ENCODE results near the gene CLDN3. TPM values are rescaled to one million over a fixed set of nuclear protein-coding genes. Genes with fewer than 3 reads are reported as not detected.
"Not testable (repeated sequence)": the region's sequence is repeated elsewhere in the genome, so short reads cannot be mapped to it uniquely, and the experiment has no call there.

CLDN3 gene
- total RNA-seq, 5 donors from 2014 or later (not counting 1 experiment from before 2014, with no cell fraction given): 0.26 to 0.50 TPM; not detected in 3

DNA sequence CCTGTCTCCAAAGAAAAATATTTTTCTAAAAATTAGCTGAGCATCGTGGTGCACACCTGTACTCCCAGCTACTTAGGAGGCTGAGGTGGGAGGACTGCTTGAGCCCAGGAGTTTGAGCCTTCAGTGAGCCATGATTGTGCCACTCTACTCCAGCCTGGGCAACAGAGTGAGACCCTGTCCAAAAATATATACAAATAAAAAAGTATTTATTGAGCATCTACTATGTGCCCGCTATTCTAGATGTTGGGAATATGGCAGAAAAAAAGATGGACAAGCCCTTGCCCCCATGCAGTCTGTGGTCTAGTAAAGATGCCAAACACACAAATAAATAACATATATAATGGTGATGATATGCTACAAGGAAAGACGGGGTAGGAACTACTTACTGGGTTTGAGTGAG is 46.3 kb downstream of the CLDN3 start:
- H3K36me3 ChIP-seq (ENCODE audit: control insufficient read depth in 2 of 2, extremely low read depth in 1 of 2, insufficient read depth in 1 of 2, low read length in 1 of 2): no peaks in the 10 kb centered on the region
- CTCF ChIA-PET: interaction anchor here (0.7 kb wide), 3 partner anchors 8 to 60 kb away, joined by 3 to 6 read pairs (median 5); partner anchors contain the start of gene CLDN3 (in 1 of the 2)
- Mint-ChIP-seq H3K27me3 (peaks cover 13 to 14% of the 10 kb centered on the region in 2 donors), H3K4me1 (peaks cover 3 to 9% (median 7%) of the 10 kb centered on the region in 3 donors), H3K9me3 (no peaks in the 10 kb centered on the region), H3K36me3 (no peaks in the 10 kb centered on the region), H3K27ac (no peak overlapping the region), H3K4me3 (no peak overlapping the region)
- H3K4me3 ChIP-seq (ENCODE audit: control insufficient read depth in 1 of 2, extremely low read depth in 1 of 2, low read length in 1 of 2): no peak overlapping the region
- no CpG with 5 or more reads among the region's 3 CpGs for WGBS (ENCODE audit: insufficient coverage)
- H3K4me1 ChIP-seq (ENCODE audit: control insufficient read depth in 1 of 2, extremely low read depth in 1 of 2, insufficient read depth in 2 of 2, low read length in 2 of 2): peaks cover 0 to 16% of the 10 kb centered on the region in 2 experiments
- H3K27ac ChIP-seq (ENCODE audit: low read length): no peak overlapping the region
- ATAC-seq (replicated peaks in 1 of 4) (no peak), DNase-seq (no peak)
- no peaks in the 10 kb centered on the region for H3K9me3 ChIP-seq
- H3K27me3 ChIP-seq (replicated peaks in 1 of 2; ENCODE audit: control insufficient read depth in 2 of 2, extremely low read depth in 1 of 2, insufficient read depth in 2 of 2, low read length in 1 of 2): peaks cover 5 to 38% of the 10 kb centered on the region in 2 experiments
- POLR2A ChIA-PET: no interaction called here

DNA sequence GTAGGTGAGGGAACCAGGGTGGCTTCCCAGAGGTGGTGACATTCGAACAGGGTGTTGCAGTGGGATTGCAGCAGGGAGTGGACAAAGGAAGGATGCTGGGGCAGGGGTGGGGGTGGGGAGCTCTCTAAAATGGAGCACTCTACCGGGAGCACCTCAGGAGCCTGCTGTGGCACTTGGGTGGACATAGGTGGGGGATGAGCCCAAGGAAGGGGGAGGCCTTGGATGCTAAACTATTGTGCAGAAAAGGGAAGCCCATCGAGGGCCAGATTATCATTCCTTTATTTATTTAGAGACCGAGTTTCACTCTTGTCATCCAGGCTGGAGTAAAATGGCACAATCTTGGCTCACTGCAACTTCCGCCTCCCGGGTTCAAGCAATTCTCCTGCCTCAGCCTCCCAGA is 47.3 kb downstream of the CLDN3 start:
- Mint-ChIP-seq H3K9me3 (no peaks in the 10 kb centered on the region), H3K27ac (no peak overlapping the region), H3K4me3 (no peak overlapping the region), H3K27me3 (peaks cover 5 to 6% of the 10 kb centered on the region in 2 donors), H3K36me3 (no peaks in the 10 kb centered on the region), H3K4me1 (peaks cover 11 to 15% (median 14%) of the 10 kb centered on the region in 3 donors)
- no peaks in the 10 kb centered on the region for H3K36me3 ChIP-seq (ENCODE audit: control insufficient read depth in 2 of 2, extremely low read depth in 1 of 2, insufficient read depth in 1 of 2, low read length in 1 of 2)
- ChIA-PET CTCF (interaction anchor here in 1 of 2 donors (0.7 kb wide), 1 partner anchor 310 kb away, joined by 5 read pairs; no protein-coding TSS in a partner anchor), POLR2A (no interaction called here)
- H3K9me3 ChIP-seq: no peaks in the 10 kb centered on the region
- 53% methylated on average over 2 of the region's 6 CpGs for WGBS (ENCODE audit: insufficient coverage)
- H3K27me3 ChIP-seq (replicated peaks in 1 of 2; ENCODE audit: control insufficient read depth in 2 of 2, extremely low read depth in 1 of 2, insufficient read depth in 2 of 2, low read length in 1 of 2): peaks cover 5 to 40% of the 10 kb centered on the region in 2 experiments
- no peak for ATAC-seq (replicated peaks in 1 of 4)
- no peak overlapping the region for H3K4me3 ChIP-seq (ENCODE audit: control insufficient read depth in 1 of 2, extremely low read depth in 1 of 2, low read length in 1 of 2)
- no peak overlapping the region for H3K27ac ChIP-seq (ENCODE audit: low read length)
- DNase-seq: no peak
- peaks cover 9 to 27% of the 10 kb centered on the region in 2 experiments for H3K4me1 ChIP-seq (ENCODE audit: control insufficient read depth in 1 of 2, extremely low read depth in 1 of 2, insufficient read depth in 2 of 2, low read length in 2 of 2)

DNA sequence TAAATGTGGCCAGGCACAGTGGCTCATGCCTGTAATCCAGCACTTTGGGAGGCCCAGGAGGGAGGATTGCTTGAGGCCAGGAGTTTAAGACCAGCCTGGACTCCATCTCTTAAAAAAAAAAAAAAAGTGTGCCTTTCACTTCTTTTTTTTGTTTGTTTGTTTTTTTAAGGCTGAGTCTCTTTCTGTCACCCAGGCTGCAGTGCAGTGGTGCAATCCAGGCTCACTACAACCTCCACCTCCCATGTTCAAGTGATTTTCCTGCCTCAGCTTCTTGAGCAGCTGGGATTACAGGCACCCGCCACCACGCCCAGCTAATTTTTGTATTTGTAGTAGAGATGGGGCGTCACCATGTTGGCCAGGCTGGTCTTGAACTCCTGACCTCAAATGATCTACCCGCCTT is 47.9 kb downstream of the CLDN3 start:
- Histone ChIP-seq H3K27me3 (replicated peaks in 1 of 2; ENCODE audit: control insufficient read depth in 2 of 2, extremely low read depth in 1 of 2, insufficient read depth in 2 of 2, low read length in 1 of 2) (peaks cover 5 to 39% of the 10 kb centered on the region in 2 experiments), H3K4me1 (ENCODE audit: control insufficient read depth in 1 of 2, extremely low read depth in 1 of 2, insufficient read depth in 2 of 2, low read length in 2 of 2) (peaks cover 14 to 33% of the 10 kb centered on the region in 2 experiments)
- H3K4me3 ChIP-seq (ENCODE audit: control insufficient read depth in 1 of 2, extremely low read depth in 1 of 2, low read length in 1 of 2); H3K9me3 Mint-ChIP-seq; ATAC-seq (replicated peaks in 1 of 4); H3K36me3 Mint-ChIP-seq; H3K27ac Mint-ChIP-seq; POLR2A ChIA-PET; H3K27ac ChIP-seq (ENCODE audit: low read length); DNase-seq; H3K4me3 Mint-ChIP-seq; H3K36me3 ChIP-seq (ENCODE audit: control insufficient read depth in 2 of 2, extremely low read depth in 1 of 2, insufficient read depth in 1 of 2, low read length in 1 of 2); H3K9me3 ChIP-seq; H3K27me3 Mint-ChIP-seq: not testable (repeated sequence)
- 83% methylated on average over 2 of the region's 4 CpGs for WGBS (ENCODE audit: insufficient coverage)
- H3K4me1 Mint-ChIP-seq: peaks cover 17 to 20% (median 19%) of the 10 kb centered on the region in 3 donors
- CTCF ChIA-PET: interaction anchor here in 1 of 2 donors (0.5 kb wide), 1 partner anchor 81 kb away, joined by 3 read pairs; no protein-coding TSS in a partner anchor

DNA sequence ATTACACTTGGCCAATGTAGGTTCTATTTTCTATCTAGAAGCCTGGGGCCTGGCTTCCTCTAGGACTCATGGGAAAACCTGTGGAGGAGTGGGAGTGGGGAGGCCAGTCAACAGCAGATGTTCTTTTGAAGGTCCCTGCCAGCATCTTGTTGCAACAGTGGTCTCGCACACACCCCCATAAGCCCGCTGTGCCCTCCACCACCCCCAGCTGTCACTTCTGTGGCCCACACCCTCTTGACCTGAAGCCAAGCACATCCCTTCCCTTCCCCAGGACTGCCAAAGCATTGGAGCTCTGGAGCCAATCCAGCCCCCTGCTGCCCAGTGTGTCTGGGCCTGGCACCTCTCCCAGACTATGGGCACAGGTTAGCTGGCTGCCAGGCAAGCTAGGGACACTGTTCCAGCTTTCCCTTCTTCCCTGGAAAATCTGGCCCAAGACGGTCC is 48.7 kb downstream of the CLDN3 start:
- CTCF ChIA-PET: interaction anchor here (0.5 to 0.7 kb wide), 2 partner anchors 81 to 136 kb away, joined by 3 to 9 read pairs; no protein-coding TSS in a partner anchor
- Mint-ChIP-seq H3K9me3 (no peaks in the 10 kb centered on the region), H3K27ac (peak overlapping the region in 1 of 2 donors; percentile 3), H3K4me1 (peaks cover 22 to 25% (median 24%) of the 10 kb centered on the region in 3 donors), H3K27me3 (peaks cover 4 to 5% of the 10 kb centered on the region in 2 donors), H3K36me3 (no peaks in the 10 kb centered on the region), H3K4me3 (peak overlapping the region in 2 of 3 donors; percentile 51 to 87)
- no peak overlapping the region for H3K27ac ChIP-seq (ENCODE audit: low read length)
- DNase-seq (no peak), ATAC-seq (replicated peaks in 1 of 4) (no peak)
- no peaks in the 10 kb centered on the region for H3K36me3 ChIP-seq (ENCODE audit: control insufficient read depth in 2 of 2, extremely low read depth in 1 of 2, insufficient read depth in 1 of 2, low read length in 1 of 2)
- peaks cover 14 to 40% of the 10 kb centered on the region in 2 experiments for H3K4me1 ChIP-seq (ENCODE audit: control insufficient read depth in 1 of 2, extremely low read depth in 1 of 2, insufficient read depth in 2 of 2, low read length in 2 of 2)
- H3K4me3 ChIP-seq (ENCODE audit: control insufficient read depth in 1 of 2, extremely low read depth in 1 of 2, low read length in 1 of 2): no peak overlapping the region
- no peaks in the 10 kb centered on the region for H3K9me3 ChIP-seq
- H3K27me3 ChIP-seq (replicated peaks in 1 of 2; ENCODE audit: control insufficient read depth in 2 of 2, extremely low read depth in 1 of 2, insufficient read depth in 2 of 2, low read length in 1 of 2): peaks cover 5 to 33% of the 10 kb centered on the region in 2 experiments
- WGBS (ENCODE audit: insufficient coverage): 84% methylated on average over 3 of the region's 3 CpGs
- POLR2A ChIA-PET: no interaction called here

DNA sequence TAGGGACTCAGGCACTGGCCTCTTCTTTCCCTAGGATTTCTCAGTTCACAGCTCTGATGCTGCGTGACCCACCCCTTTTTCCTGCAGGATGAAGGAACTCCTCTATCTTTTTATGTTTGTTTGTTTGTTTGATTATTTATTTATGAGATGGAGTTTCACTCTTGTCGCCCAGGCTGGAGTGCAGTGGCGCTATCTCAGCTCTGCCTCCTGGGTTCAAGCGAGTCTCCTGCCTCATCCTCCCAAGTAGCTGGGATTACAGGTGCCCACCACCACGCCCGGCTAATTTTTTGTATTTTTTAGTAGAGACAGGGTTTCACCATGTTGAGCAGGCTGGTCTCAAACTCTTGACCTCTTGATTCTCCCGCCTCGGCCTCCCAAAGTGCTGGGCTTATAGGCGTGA is 49.6 kb downstream of the CLDN3 start:
- peak overlapping the region; percentile 74 to 87 (median 82) for H3K4me3 Mint-ChIP-seq
- H3K9me3 ChIP-seq; H3K9me3 Mint-ChIP-seq; H3K36me3 ChIP-seq (ENCODE audit: control insufficient read depth in 2 of 2, extremely low read depth in 1 of 2, insufficient read depth in 1 of 2, low read length in 1 of 2); ATAC-seq (replicated peaks in 1 of 4); H3K27me3 Mint-ChIP-seq; H3K27ac Mint-ChIP-seq; H3K4me3 ChIP-seq (ENCODE audit: control insufficient read depth in 1 of 2, extremely low read depth in 1 of 2, low read length in 1 of 2); DNase-seq; H3K36me3 Mint-ChIP-seq; H3K27ac ChIP-seq (ENCODE audit: low read length): not testable (repeated sequence)
- 100% methylated on average over 5 of the region's 9 CpGs for WGBS (ENCODE audit: insufficient coverage)
- Histone ChIP-seq H3K27me3 (replicated peaks in 1 of 2; ENCODE audit: control insufficient read depth in 2 of 2, extremely low read depth in 1 of 2, insufficient read depth in 2 of 2, low read length in 1 of 2) (peaks cover 5 to 33% of the 10 kb centered on the region in 2 experiments), H3K4me1 (ENCODE audit: control insufficient read depth in 1 of 2, extremely low read depth in 1 of 2, insufficient read depth in 2 of 2, low read length in 2 of 2) (peaks cover 14 to 42% of the 10 kb centered on the region in 2 experiments)
- peaks cover 25 to 33% (median 26%) of the 10 kb centered on the region in 3 donors for H3K4me1 Mint-ChIP-seq
- POLR2A ChIA-PET: interaction anchor here in 1 of 2 donors (0.6 kb wide), 1 partner anchor 77 kb away, joined by 5 read pairs; no protein-coding TSS in a partner anchor
- CTCF ChIA-PET: interaction anchor here (0.7 to 0.9 kb wide), 2 partner anchors 114 to 137 kb away, joined by 5 to 9 read pairs; no protein-coding TSS in a partner anchor

DNA sequence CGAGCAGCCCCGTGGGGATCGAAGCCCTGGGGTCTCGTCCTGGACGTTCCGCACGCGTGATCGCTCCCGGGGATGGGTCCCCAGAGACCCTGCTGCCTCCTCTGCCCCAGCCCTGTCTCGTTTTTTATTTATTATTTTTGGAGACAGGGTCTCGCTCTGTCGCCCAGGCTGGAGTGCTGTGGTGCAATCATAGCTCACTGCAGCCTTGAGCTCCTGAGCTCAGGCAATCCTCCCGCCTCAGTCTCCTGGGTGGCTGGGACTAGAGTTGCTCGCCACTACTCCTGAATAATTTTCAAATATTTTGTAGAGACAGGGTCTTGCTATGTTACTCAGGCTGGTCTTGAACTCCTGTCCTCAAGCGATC is 50.3 kb downstream of the CLDN3 start:
- Histone ChIP-seq H3K27me3 (replicated peaks in 1 of 2; ENCODE audit: control insufficient read depth in 2 of 2, extremely low read depth in 1 of 2, insufficient read depth in 2 of 2, low read length in 1 of 2) (peaks cover 5 to 32% of the 10 kb centered on the region in 2 experiments), H3K27ac (ENCODE audit: low read length) (no peak overlapping the region), H3K4me1 (ENCODE audit: control insufficient read depth in 1 of 2, extremely low read depth in 1 of 2, insufficient read depth in 2 of 2, low read length in 2 of 2) (peaks cover 14 to 42% of the 10 kb centered on the region in 2 experiments), H3K36me3 (ENCODE audit: control insufficient read depth in 2 of 2, extremely low read depth in 1 of 2, insufficient read depth in 1 of 2, low read length in 1 of 2) (no peaks in the 10 kb centered on the region), H3K4me3 (ENCODE audit: control insufficient read depth in 1 of 2, extremely low read depth in 1 of 2, low read length in 1 of 2) (peak overlapping the region; percentile 10 to 57), H3K9me3 (no peaks in the 10 kb centered on the region)
- Mint-ChIP-seq H3K4me3 (peak overlapping the region; percentile 74 to 87 (median 82)), H3K27ac (peak overlapping the region in 1 of 2 donors; percentile 78), H3K36me3 (no peaks in the 10 kb centered on the region), H3K4me1 (peaks cover 25 to 33% (median 26%) of the 10 kb centered on the region in 3 donors), H3K27me3 (peaks cover 3 to 5% of the 10 kb centered on the region in 2 donors), H3K9me3 (no peaks in the 10 kb centered on the region)
- ChIA-PET POLR2A (interaction anchor here in 1 of 2 donors (0.6 kb wide), 1 partner anchor 78 kb away, joined by 5 read pairs; no protein-coding TSS in a partner anchor), CTCF (interaction anchor here (0.9 kb wide), 2 partner anchors 113 kb away, joined by 5 to 6 read pairs; no protein-coding TSS in a partner anchor)
- WGBS (ENCODE audit: insufficient coverage): 15% methylated on average over 14 of the region's 16 CpGs
- peak in 1 of 4 experiments; percentile 1 for ATAC-seq (replicated peaks in 1 of 4)
- DNase-seq: peak in 1 of 35 experiments; percentile 13

All from T-cell (primary cell).